Ishikawa (cell line): ENCODE data around the gene SLC6A14.
A peak's percentile ranks its signal among the peaks of the same experiment; 100 is the strongest.

Experiments used
- CEBPB ChIP-seq: IDR thresholded peaks from 2 replicates; pipeline ENCODE4 v1.6.1; 2012
- CREB1 ChIP-seq: IDR thresholded peaks from 2 replicates; pipeline ENCODE4 v1.6.1; 2012; ENCODE audit warnings: low read depth
- EGR1 ChIP-seq: IDR thresholded peaks from 2 replicates; pipeline ENCODE4 v1.6.1; 2012
- EP300 ChIP-seq: IDR thresholded peaks from 2 replicates; pipeline ENCODE4 v1.6.1; 2012; ENCODE audit warnings: borderline replicate concordance
- FOXM1 ChIP-seq: IDR thresholded peaks from 2 replicates; pipeline ENCODE4 v1.6.1; 2012; ENCODE audit warnings: low read depth, borderline replicate concordance
- MAX ChIP-seq: IDR thresholded peaks from 2 replicates; pipeline ENCODE4 v1.6.1; 2012
- NFIC ChIP-seq: IDR thresholded peaks from 2 replicates; pipeline ENCODE4 v1.6.1; 2012
- RAD21 ChIP-seq: IDR thresholded peaks from 2 replicates; pipeline ENCODE4 v1.6.1; 2012; ENCODE audit warnings: low read depth
- REST ChIP-seq: IDR thresholded peaks from 2 replicates; pipeline ENCODE4 v1.6.1; 2012; ENCODE audit warnings: low read depth, mild to moderate bottlenecking
- TAF1 ChIP-seq: IDR thresholded peaks from 2 replicates; pipeline ENCODE4 v1.6.1; 2012; ENCODE audit warnings: low read depth, mild to moderate bottlenecking
- TCF12 ChIP-seq: IDR thresholded peaks from 2 replicates; pipeline ENCODE4 v1.6.1; 2012; ENCODE audit warnings: low read depth
- TEAD4 ChIP-seq: IDR thresholded peaks from 2 replicates; pipeline ENCODE4 v1.6.1; 2012
- USF1 ChIP-seq: IDR thresholded peaks from 2 replicates; pipeline ENCODE4 v1.6.1; 2012
- YY1 ChIP-seq: IDR thresholded peaks from 2 replicates; pipeline ENCODE4 v1.6.1; 2012; ENCODE audit warnings: low read depth
- ZBTB7A ChIP-seq: IDR thresholded peaks from 2 replicates; pipeline ENCODE4 v1.6.1; 2012; ENCODE audit warnings: low read depth

The SLC6A14 gene

GRCh38 chrX:116490104-116490503 is 53.7 kb downstream of the SLC6A14 start:
- TF ChIP-seq CREB1 (no peak), RAD21 (peak; percentile 23; the same call in 1 of the 2 replicates)

DNA sequence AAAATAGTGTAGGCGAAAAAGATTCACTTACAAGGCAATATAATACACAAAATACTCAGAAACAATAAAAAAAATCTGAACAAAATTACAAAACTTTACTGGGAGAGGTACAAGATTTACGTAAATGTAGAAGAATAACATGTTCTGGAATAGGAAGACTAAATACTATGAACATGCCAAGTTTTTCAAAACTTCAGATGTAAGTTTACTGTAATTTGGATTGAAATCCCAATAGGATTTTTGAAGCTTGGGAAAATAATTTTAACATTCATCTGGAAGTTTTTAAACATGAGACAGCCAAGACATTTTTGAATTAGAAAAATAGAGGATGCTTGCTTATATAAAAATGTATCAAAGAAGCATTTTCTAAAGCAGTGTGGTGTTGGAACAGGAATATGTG is 56.9 kb downstream of the SLC6A14 start:
- TF ChIP-seq EGR1 (no peak), EP300 (no peak), TCF12 (no peak)

GRCh38 chrX:116499780-116500179 is 63.4 kb downstream of the SLC6A14 start:
- TF ChIP-seq TEAD4: no peak
- no peak for TF ChIP-seq EP300
- TF ChIP-seq ZBTB7A: no peak
- no peak for TF ChIP-seq REST
- no peak for TF ChIP-seq NFIC
- no peak for TF ChIP-seq RAD21
- no peak for TF ChIP-seq MAX
- no peak for TF ChIP-seq CEBPB
- TF ChIP-seq CREB1: no peak
- TF ChIP-seq EGR1: no peak
- no peak for TF ChIP-seq USF1
- TF ChIP-seq FOXM1: no peak
- TF ChIP-seq TAF1: no peak
- TF ChIP-seq TCF12: no peak
- TF ChIP-seq YY1: no peak
